HG03378 (cell line): Measurements from ENCODE around the gene SLC16A13.
"Not testable (repeated sequence)": the region's sequence is repeated elsewhere in the genome, so short reads cannot be mapped to it uniquely, and the experiment has no call there.

ENCODE experiments used
- ATAC-seq: cut with Tn5 transposase; IDR thresholded peaks from one replicate; pipeline ENCODE4 v1.9.1; 2021; ENCODE audit warnings: mild to moderate bottlenecking, moderate library complexity; ENCODE audit not compliant: unreplicated experiment

The SLC16A13 gene, protein sequence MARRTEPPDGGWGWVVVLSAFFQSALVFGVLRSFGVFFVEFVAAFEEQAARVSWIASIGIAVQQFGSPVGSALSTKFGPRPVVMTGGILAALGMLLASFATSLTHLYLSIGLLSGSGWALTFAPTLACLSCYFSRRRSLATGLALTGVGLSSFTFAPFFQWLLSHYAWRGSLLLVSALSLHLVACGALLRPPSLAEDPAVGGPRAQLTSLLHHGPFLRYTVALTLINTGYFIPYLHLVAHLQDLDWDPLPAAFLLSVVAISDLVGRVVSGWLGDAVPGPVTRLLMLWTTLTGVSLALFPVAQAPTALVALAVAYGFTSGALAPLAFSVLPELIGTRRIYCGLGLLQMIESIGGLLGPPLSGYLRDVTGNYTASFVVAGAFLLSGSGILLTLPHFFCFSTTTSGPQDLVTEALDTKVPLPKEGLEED

DNA sequence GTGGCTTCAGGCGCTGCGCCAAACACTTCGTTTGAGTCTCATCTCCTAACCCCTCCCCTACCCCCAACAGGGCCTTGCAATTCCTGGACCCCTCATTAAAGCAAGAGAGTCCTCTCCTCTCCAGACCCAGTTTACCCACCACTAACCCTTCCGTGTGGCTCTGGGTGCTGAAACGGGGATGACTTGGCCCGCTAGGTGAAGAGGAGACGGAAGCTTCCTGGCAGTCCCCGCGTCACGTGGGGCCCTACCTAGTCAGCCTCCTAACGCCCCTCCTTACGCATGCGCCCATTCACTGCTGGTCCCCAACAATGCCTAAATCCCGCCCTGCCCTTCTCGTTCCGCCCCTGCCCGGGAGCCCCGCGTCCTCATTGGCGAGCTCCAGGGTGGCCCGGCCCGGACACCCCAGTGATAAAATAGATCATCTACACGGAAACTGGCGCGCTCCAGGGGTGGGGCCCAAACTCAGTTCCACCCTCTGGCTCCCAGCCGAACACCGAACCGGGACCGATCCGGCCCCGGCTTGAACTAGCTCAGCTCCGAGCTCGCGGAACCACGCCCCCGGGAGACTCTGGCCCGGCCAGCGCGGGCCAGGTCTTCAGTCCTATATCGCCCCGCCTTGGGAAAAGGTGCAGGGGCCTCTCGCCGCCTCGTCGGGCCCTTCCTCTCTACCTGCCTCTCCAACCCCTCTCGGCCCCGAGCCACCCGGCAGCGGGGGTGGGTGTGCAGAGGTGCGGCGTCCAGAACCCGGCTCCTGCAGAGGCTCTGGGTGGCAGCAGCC, at the start of gene SLC16A13:
Gene SLC16A13 (plus strand): TSS at position 425 of the 778 bp plus-strand sequence. CDS start 368 bp downstream, outside the sequence.
- ATAC-seq: peak; percentile 80

DNA sequence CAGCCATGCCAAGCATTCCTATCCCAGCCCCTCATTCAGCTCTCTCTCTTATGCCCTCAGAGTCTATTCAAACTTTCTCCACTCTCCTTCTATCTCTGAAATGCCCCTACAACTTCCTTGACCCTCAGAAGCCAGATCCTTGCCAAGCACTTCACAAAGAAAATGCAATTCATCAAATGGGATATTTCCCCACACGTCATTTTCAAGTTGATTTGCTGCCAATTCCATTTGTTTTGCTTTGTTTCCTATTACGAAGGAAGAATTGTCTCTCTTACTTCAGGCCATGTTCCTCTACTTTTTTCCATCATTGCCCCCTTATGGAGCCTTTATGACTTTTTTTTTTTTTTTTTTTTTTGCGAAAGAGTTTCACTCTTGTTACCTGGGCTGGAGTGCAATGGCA, 49.1 kb upstream of the SLC16A13 start:
- ATAC-seq: no peak

DNA sequence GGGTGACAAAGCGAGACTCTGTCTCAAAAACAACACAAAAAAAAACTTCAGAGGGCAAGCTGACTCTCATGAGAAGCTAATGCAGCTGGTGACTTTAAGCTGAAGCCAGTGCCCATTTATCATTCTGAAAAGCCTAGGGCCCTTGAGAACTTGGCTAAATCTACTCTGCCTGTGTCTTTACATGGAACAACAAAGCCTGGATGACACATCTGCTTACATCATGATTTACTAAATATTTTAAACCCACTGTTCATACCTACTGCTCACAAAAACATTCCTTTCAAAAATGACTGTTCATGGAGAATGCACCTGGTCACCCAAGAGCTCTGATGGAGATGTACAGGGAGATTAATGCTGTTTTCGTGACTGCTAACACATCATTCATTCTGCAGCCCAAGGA, 46.0 kb upstream of the SLC16A13 start:
- no peak for ATAC-seq

DNA sequence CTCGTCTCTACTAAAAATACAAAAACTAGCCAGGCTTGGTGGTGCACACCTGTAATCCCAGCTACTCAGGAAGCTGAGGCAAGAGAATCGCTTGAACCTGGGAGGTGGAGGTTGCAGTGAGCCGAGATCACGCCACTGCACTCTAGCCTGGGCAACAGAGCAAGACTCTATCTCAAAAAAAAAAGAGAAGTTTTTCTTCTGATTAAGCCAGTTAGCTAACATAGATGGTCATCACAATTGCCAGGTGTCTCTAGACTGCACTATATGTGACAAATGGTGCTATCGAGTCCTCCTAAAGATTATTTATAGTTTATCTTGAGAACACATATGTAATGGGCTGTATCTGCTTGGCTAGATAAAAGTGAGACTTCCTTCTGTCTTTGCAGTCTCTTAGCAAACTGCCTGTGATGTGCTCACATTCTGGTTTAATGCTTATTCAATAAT, 42.2 kb upstream of the SLC16A13 start:
- not testable (repeated sequence) for ATAC-seq

DNA sequence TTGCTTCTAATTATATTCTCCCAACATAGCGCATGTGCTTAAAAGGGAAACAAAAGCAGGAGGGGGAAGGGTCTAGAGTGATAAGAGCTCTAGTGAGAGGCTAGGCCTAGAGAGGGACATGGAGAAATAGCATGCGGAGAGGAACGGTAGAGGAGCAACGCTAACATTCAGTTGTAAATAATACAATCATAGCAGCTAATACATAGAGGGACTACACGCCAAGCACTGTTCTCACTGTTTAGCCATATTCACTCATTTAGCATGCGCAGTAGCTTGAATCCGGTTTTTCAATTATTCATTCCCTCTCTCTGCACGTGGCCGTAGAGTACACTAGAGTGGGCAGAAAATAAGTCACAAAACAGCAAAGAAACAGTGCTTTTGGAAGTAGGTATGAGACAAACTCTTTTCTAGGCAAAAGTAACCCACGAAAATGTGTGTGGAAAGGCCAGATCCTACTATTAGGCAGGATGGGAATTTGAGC, 41.7 kb upstream of the SLC16A13 start:
- ATAC-seq: no peak

DNA sequence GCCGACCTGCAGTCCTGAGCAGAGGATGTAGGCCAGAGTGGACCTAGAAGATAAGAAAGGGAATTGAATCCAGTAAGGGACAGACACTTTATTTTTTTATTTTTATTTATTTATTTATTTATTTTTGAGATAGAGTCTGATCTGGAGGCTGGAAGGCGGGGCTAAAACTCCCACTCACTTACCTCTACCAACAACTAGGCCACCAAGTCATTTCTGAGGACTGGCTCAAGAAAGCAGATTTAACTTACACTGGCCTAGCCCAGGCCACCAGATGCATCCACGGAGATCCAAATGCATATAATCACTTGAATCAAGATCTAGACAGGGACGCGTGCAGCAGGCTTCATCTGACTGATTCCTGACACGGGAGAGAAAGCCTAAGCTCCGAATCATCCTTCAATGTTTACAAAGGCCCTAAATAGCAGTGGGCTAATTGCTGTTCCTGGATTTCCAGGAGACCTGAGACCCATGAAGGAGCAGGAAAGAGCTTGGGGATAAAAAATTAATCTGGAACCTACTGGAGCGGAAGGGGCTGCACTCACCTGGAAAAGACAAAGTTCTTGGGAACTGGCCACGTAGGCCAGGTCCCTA, 41.1 kb upstream of the SLC16A13 start:
- no peak for ATAC-seq

DNA sequence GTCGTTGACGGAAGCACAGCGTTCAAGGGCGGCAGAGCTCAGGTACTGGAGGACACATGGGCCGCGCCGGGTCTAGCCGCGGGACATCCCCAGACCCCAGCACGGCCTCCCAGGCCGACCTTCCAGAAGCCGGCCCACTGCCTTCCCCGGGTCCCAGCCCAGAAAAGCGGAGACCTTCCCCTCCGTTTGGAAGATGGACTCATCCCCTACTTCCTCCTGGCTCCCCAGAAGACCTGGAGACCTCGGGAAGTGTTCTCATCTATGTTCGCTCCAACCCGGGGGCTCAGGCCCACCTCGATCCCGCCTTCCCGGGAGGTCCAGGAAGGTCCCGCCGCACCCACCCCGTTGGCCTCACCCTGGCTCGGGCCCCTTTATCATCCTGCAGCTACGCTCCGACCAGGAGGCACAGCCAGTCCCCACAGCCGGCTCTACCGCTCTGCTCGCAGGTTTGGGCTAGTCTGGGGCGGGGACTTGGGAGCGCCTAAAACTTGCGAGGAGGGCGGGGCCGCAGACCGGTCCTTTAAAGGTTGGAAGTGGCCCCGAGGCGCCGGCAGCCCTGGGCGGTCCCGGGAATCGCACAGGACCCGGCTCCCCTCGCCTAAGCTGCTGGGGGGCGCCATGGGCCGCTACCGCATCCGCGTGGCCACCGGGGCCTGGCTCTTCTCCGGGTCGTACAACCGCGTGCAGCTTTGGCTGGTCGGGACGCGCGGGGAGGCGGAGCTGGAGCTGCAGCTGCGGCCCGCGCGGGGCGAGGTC, 40.1 kb upstream of the SLC16A13 start, which contains the start of gene ALOX12:
Gene ALOX12 (plus strand): TSS at position 550 of the 756 bp plus-strand sequence. CDS start 69 bp downstream, at position 619.
- no peak for ATAC-seq

DNA sequence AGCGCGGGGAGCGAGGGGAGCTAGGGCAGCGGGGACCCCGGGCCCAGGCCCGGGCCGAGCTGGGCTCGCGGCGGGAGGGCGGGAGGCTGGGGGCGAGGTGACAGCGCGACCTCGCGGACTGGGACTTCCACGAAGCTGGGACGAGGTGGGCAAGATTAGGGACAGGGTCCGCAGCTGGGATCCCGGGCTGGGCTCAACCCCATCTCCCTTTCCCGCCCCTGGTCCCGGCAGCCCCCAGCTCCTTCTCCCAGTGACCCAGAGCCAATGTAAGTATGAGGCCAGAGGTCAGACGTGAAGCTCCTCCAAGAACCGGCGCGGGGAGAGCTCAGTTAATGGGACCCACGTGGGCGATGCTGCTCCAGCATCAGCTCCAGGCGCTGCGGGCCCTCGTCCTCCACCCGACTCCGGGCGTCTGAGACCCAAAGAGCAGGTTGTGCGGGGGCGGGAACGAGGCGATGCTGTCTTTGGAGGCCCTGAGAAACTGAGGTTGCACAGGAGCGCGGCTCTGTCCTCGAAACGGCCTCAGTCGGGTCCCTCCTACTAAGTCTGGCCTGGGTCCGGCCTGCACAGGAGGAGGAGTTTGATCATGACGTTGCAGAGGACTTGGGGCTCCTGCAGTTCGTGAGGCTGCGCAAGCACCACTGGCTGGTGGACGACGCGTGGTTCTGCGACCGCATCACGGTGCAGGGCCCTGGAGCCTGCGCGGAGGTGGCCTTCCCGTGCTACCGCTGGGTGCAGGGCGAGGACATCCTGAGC, 39.4 kb upstream of the SLC16A13 start:
- no peak for ATAC-seq

DNA sequence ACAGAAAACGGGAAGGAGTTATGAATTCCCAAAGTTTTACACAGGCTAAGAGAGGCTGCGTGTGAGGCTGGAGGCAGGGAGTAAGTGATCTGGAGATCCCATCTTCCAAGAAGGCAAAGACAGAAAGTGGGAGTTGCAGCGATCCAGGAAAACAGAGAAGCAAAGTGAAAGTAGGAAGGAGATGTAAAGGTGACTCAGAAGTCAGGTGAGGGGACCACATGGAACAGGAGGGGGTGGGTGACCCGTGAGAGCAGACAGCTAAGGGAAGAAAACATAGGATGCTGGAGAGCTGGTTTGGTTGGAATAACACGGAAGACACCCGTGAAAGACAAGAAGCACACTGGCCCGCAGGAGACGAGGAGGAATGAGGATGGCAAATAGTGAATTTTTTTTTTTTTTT, 38.6 kb upstream of the SLC16A13 start:
- ATAC-seq: no peak

DNA sequence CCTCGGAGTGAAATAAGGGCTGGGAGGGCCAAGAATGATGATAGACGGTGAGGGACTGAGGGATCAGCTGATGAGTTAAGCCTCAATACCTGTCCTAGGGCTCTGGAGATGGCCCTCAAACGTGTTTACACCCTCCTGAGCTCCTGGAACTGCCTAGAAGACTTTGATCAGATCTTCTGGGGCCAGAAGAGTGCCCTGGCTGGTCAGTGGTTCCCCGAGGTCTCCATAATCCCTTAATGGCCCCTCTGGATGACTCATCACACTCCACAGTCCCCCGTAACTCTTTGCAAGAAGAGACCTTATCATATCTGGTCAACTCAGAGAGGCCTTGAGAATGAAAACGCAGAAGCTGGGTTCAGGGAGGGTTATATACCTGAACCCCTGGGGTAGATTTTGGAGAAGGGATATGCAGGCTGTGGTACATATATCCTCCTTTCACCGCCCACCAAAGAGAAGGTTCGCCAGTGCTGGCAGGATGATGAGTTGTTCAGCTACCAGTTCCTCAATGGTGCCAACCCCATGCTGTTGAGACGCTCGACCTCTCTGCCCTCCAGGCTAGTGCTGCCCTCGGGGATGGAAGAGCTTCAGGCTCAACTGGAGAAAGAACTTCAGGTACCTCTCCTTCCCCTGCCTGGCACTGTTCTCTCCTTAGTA, 36.8 kb upstream of the SLC16A13 start:
- no peak for ATAC-seq

DNA sequence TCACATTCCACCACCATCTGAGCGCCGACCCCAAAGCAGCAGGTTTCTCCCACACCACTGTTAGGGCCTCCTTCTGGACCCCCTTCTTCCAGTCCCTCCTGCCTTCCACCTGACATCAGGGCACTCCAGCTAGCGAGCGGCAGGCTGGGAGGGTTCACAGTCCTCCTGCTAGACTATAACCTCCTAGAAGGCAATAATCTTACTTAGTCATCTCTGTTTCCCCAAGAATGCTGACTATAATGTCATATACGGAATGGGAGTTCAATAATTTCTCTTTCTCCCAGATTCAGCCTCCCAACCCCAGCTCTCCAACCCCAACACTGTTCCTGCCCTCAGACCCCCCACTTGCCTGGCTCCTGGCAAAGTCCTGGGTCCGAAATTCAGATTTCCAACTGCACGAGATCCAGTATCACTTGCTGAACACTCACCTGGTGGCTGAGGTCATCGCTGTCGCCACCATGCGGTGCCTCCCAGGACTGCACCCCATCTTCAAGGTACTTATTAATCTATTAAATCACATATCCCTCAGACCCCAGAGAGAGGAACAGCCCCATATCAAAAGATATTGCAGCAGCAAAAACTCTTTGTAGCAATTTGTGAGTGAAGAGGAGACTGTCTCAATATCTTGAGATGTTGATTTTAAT, 34.4 kb upstream of the SLC16A13 start:
- ATAC-seq: no peak

DNA sequence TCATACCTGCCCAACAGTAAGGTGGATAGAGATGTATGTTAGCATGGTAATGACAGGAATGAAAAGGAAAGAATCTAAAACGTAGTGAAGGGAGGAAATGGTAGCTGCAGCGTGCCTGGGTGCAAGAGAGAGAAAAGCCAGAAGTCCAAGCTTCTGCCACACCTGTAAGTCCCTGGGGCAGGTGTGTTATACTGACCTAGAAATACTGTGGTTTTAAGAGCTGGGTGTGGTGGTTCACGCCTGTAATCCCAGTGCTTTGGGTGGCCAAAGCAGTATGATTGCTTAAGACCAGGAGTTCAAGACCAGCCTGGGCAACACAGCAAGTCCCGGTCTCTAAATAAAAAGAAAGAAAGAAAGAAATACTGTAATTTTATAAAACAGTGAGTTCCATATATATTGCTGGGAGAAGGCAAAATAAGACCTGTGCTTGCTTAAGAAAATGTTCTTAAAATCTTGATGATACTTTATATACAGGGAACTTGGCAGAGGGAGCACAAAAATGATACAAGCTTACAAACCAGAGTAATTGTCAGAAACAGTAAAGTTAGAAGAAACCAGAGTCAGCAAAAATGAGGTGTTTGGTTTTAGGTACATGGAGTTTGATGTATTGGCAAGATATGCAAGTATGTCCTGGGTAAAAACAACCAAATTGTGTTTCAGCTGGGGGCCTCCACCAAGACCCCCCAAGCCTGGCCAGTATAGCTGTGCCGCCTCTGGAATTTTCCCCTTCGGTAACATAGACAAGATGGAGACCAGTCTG, 33.3 kb upstream of the SLC16A13 start:
- ATAC-seq: no peak

DNA sequence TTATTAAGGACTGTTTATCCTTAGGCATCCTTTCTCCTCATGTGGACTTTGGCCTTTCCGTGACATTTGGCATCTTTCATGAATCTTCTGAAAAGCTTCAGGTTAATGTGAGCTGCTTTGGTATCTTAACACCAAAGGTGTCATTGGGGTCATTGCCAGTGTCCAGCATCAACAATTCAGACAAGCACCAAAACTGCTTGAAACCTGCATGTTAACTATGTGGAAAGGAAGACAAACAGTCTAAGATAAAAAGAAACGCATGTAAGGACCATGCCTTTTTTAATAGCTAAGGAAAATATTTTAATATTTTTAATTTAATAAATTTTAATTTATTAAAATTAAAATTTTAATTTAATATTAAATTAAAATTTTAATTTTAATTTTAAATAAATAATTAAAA, 32.1 kb upstream of the SLC16A13 start:
- ATAC-seq: no peak

DNA sequence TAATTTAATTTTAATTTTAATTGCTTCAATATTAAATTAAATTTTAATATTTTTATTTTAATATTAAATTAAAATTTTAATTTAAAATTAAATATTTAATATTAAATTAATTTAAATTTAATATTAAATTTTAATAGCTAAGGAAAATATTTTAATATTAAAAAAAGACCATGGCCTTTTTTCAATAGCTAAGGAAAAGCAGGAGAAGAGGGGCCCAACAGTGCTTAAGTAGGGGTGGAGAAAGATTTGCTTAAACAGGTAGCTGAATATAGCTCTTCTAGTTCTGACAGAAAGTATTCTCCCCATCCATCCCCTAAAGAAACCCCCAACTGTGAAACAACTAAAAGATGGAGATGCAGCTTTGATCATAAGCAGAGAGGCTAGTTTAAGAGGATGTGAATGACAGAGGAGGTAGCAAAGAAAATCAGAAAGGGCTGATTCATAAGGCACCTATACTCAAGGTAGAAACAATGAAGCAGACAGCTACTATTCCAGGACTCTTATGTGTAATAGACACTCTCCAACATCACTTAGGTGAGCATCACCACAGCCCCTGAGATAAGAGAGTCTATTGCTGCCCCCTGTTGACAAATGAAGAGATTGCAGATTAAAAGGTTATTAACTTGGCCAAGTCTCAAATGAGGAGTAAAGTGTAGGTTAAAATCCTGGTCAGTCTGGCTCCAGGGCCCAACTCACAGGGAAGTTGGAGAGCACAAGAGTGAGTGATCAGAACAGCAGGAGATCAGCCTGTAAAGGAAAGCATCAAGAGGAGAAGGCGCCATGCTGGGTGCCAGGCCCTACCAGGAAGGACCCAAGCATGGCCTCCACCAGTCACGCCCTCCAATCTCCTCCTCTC, 31.2 kb upstream of the SLC16A13 start:
- ATAC-seq: no peak

DNA sequence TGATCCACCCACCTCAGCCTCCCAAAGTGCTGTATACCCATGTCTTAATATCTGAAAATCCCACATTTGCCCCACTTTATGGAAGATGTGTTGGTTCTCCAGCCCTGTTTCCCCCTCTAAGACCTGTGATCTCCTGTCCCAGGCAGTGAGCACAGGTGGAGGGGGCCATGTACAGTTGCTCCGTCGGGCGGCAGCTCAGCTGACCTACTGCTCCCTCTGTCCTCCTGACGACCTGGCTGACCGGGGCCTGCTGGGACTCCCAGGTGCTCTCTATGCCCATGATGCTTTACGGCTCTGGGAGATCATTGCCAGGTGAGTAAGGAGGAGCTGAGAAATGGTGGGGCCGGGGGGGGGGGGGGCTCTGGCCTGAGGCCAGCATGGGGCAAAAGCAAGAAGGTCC, 30.1 kb upstream of the SLC16A13 start:
- ATAC-seq: no peak

DNA sequence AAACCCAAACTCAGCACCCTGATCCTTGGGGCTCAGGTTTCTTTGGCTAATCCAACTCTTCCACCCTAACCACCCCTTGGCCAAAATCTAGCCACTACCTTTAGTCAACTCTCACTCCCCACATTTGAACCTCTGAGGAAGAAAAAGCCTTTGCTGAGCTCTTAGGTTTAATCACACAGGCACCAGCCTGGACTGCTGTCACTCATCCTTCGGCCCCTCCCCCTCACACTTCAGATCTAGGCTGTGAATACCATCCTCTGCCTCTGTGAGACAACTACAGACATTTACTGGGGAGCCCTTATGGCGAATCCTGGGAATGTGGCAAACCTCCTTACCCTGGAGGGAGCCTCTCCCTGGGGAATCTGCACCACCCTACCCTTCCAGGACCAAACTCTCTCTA, 28.7 kb upstream of the SLC16A13 start:
- ATAC-seq: no peak

DNA sequence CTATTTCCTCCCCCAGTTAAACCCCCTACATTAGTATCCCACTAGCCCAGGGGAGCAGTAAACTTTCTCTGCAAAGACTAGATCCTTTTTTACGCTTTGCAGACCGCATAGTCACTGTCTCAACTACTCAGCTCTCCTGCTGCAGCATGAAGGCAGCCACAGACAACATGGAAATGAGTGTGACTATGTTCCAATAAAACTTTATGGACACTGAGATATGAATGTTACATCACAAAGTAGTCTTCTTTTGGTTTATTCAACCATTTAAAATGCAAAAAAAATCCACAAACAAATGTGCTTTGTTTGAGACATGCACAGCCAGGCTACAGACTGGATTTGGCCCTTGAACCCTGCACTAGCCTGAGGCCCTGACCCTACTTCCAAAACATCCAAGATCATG, 25.3 kb upstream of the SLC16A13 start:
- ATAC-seq: no peak
